Measurements from ENCODE around the gene TUBGCP3. TPM values are rescaled to one million over a fixed set of nuclear protein-coding genes. Genes with fewer than 3 reads are reported as not detected.
A peak's percentile ranks its signal among the peaks of the same experiment; 100 is the strongest.

Gene TUBGCP3
- total and polyA plus RNA-seq, 11 donors: 6.0 to 23.5 (median 15.6) TPM

DNA sequence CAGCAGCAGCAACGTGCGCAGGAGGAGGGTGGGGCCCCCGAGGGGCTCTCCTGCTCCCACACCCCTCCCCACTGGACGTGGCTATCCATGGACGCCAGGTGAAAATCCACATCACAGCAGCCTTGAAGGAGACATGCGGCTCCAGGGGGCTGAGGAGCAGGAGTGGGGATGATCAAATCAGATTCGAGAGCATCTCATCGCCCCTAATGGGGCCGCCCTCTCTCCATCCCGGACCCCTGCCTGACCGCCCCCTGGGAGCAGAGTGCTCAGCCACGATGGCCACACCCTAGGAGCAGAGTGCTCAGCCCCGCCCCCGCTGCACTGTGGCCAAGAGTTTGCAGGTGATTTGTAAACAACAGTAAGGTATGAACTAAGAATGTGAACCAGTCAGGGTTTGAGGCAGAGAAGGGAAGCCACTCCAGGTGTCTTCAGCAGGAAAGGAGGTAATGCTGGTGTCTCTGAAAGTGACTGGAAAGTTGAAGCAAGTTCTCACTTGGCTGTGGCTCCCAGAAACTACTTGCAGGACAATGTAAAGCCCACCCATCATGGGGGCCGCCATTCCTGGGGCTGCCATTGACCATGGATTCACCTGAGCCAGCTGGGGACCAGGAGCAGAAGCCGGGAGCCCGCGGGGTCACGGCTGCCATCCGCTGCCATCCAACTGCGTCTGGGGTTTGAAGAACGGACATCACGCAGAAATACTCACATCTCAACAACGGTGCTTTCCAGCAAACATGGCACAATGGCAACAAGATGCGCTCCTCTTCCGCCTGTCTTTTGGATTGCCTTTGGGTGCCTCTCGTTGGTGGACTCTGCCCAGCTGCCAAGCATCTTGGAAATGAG is 140.0 kb downstream of the TUBGCP3 start:
- DNase-seq (peak in 1 of 5 donors; percentile 44), ATAC-seq (no peak)
- no peaks in the 10 kb centered on the region for H3K36me3 ChIP-seq
- H3K9me3 ChIP-seq: no peaks in the 10 kb centered on the region
- TF ChIP-seq POLR2A (IDR thresholded peaks at IDR 0.05): no peak
- TF ChIP-seq, protein P1, sequence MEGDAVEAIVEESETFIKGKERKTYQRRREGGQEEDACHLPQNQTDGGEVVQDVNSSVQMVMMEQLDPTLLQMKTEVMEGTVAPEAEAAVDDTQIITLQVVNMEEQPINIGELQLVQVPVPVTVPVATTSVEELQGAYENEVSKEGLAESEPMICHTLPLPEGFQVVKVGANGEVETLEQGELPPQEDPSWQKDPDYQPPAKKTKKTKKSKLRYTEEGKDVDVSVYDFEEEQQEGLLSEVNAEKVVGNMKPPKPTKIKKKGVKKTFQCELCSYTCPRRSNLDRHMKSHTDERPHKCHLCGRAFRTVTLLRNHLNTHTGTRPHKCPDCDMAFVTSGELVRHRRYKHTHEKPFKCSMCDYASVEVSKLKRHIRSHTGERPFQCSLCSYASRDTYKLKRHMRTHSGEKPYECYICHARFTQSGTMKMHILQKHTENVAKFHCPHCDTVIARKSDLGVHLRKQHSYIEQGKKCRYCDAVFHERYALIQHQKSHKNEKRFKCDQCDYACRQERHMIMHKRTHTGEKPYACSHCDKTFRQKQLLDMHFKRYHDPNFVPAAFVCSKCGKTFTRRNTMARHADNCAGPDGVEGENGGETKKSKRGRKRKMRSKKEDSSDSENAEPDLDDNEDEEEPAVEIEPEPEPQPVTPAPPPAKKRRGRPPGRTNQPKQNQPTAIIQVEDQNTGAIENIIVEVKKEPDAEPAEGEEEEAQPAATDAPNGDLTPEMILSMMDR (IDR thresholded peaks at IDR 0.05): no peak
- intact Hi-C loops (cut with DNase I): loop anchor here in 2 of 10 donors (10.0 kb wide), 2 partner anchors 157 to 383 kb away; partner anchors contain the start of gene SOX1 (in 1 of the 2)
- H3K27ac ChIP-seq: no peak overlapping the region
- peaks cover 0 to 51% (median 17%) of the 10 kb centered on the region in 9 donors for H3K27me3 ChIP-seq
- H3K4me1 ChIP-seq: peaks cover 0 to 8% (median 0%) of the 10 kb centered on the region in 12 donors
- WGBS, 4 donors: 74 to 86% (median 80%) methylated on average over 16 to 27 of the region's 27 CpGs
- no peak overlapping the region for H3K4me3 ChIP-seq

DNA sequence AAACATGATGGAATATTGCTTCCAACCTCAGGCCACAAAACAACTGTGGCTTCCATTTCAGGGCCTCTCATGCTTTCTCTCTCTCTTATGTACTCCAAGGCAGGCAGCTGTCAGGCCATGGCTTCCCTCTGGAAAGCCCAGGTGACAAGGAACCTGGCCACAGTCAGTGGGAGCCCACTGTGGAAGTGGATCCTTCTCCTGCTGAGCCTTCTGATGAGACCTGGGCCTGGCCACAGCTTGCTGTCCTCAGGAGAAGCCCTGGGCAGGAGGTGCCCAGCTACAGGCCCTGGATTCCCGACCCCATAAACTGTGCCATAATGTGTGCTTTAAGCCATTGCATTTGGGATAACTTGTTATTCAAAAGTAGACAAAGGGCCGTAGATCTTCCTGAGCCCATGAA is 140.6 kb downstream of the TUBGCP3 start:
- no peaks in the 10 kb centered on the region for H3K9me3 ChIP-seq
- ATAC-seq: no peak
- 81 to 89% (median 84%) methylated on average over 2 of the region's 2 CpGs for WGBS, 4 donors
- peaks cover 0 to 8% (median 0%) of the 10 kb centered on the region in 12 donors for H3K4me1 ChIP-seq
- intact Hi-C loops (cut with DNase I): loop anchor here in 2 of 10 donors (10.0 kb wide), 2 partner anchors 157 to 383 kb away; partner anchors contain the start of gene SOX1 (in 1 of the 2)
- TF ChIP-seq POLR2A (IDR thresholded peaks at IDR 0.05): no peak
- TF ChIP-seq, protein P1 (IDR thresholded peaks at IDR 0.05): no peak
- peak in 1 of 5 donors; percentile 21 for DNase-seq
- no peak overlapping the region for H3K27ac ChIP-seq
- H3K27me3 ChIP-seq: peaks cover 0 to 58% (median 22%) of the 10 kb centered on the region in 9 donors
- no peak overlapping the region for H3K4me3 ChIP-seq
- H3K36me3 ChIP-seq: no peaks in the 10 kb centered on the region

DNA sequence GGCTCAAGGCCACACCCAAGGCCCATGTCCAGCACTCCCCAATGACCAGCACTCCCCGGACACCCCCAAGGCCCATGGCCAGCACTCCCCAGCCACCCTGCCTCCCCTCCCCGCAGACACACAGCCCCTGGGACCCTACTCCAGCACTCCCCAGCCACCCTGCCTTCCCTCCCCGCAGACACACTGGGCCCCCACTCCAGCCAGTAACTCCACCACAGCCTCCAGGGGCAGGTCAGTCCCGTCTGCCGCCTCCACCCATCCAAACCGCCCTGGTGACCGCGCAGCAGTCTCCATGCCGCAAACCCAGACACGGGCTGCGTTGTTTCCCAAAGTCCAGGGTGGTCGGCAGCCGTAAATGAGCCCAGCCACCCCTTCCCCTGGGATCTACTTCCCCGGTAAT is 141.1 kb downstream of the TUBGCP3 start:
- peak in 1 of 5 donors; percentile 44 for DNase-seq
- Histone ChIP-seq H3K36me3 (no peaks in the 10 kb centered on the region), H3K9me3 (no peaks in the 10 kb centered on the region), H3K27me3 (peaks cover 0 to 59% (median 26%) of the 10 kb centered on the region in 9 donors), H3K4me1 (peaks cover 0 to 8% (median 0%) of the 10 kb centered on the region in 12 donors), H3K4me3 (no peak overlapping the region), H3K27ac (no peak overlapping the region)
- TF ChIP-seq, protein P1 (IDR thresholded peaks at IDR 0.05): no peak
- TF ChIP-seq POLR2A (IDR thresholded peaks at IDR 0.05): no peak
- 80 to 89% (median 88%) methylated on average over 14 of the region's 14 CpGs for WGBS, 4 donors
- ATAC-seq: no peak
- intact Hi-C loops (cut with DNase I): loop anchor here in 2 of 10 donors (10.0 kb wide), 2 partner anchors 158 to 382 kb away; partner anchors contain the start of gene SOX1 (in 1 of the 2)

DNA sequence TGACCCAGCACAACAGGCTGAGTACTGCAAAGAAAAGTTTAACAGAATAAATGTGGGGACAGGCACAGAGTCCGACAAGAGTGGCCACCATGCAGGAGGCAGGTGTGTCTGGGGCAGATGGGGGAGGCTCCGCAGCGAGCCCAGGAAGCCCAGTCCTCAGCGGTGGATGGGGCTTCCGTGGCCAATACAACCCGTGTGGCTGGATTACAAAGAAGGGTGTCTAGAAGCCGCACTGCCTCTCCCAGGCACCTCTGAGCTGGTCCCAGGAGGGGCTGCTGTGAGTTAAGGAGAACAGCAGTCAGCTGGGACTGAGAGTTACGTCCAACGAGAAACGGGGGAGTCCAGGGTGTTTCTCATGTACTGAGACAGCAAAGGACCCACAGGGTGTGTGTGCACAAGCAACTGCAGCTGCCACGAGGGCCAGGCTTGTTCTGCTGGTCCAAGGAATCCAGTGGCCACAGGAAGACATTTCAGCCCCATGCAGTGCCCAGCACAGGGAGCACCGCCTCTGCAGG is 141.5 kb downstream of the TUBGCP3 start:
- Histone ChIP-seq H3K27ac (no peak overlapping the region), H3K9me3 (no peaks in the 10 kb centered on the region), H3K4me3 (no peak overlapping the region), H3K36me3 (no peaks in the 10 kb centered on the region), H3K4me1 (peaks cover 0 to 8% (median 0%) of the 10 kb centered on the region in 12 donors), H3K27me3 (peaks cover 0 to 59% (median 26%) of the 10 kb centered on the region in 9 donors)
- DNase-seq (peak in 1 of 5 donors; percentile 18), ATAC-seq (no peak)
- TF ChIP-seq, protein P1 (IDR thresholded peaks at IDR 0.05): no peak
- TF ChIP-seq POLR2A (IDR thresholded peaks at IDR 0.05): no peak
- 62 to 79% (median 69%) methylated on average over 12 of the region's 12 CpGs for WGBS, 4 donors
- intact Hi-C loops (cut with DNase I): loop anchor here in 2 of 10 donors (10.0 kb wide), 2 partner anchors 158 to 382 kb away; partner anchors contain the start of gene SOX1 (in 1 of the 2)
